HL-60 (cell line): ENCODE measurements around the gene STAB2.

Source experiments
- DNase-seq, 2 experiments: peaks; one replicate each; pipeline ENCODE4 v3.0.0-alpha.2; 2010 to 2020; ENCODE audit warnings: low read depth in 1 of 2, low spot score in 1 of 2
- H3K27ac ChIP-seq: fragments of 250-450 bp; sonication (Bioruptor Pico); replicated peaks from 2 replicates; pipeline ENCODE4 v1.5.1; 2020; ENCODE audit warnings: mild to moderate bottlenecking, moderate library complexity
- H3K27me3 ChIP-seq: fragments of 250-450 bp; sonication (Bioruptor Pico); 2 replicates; pipeline ENCODE4 v1.5.1; 2021; ENCODE audit warnings: mild to moderate bottlenecking, moderate library complexity; ENCODE audit not compliant: insufficient read depth, poor library complexity, severe bottlenecking
- H3K4me3 ChIP-seq: replicated peaks from 2 replicates; pipeline ENCODE4 v1.5.1; 2011; ENCODE audit warnings: mild to moderate bottlenecking, control low read depth, low read length; ENCODE audit not compliant: insufficient read depth
- GABPA ChIP-seq: IDR thresholded peaks from 2 replicates; pipeline ENCODE4 v1.6.1; 2012; ENCODE audit warnings: low read depth
- POLR2AphosphoS5 ChIP-seq: IDR thresholded peaks from 2 replicates; pipeline ENCODE4 v1.6.1; 2012; ENCODE audit warnings: low read depth
- REST ChIP-seq: IDR thresholded peaks from 2 replicates; pipeline ENCODE4 v1.6.1; 2012; ENCODE audit warnings: low read depth; ENCODE audit not compliant: insufficient replicate concordance
- SPI1 ChIP-seq: IDR thresholded peaks from 2 replicates; pipeline ENCODE4 v1.6.1; 2012; ENCODE audit warnings: low read depth, mild to moderate bottlenecking, borderline replicate concordance
- TF ChIP-seq, protein P1 (sequence below): IDR thresholded peaks from one replicate; pipeline ENCODE4 v1.5.1; 2011; ENCODE audit warnings: low read length, control low read depth, inconsistent platforms; ENCODE audit not compliant: insufficient read depth

Gene STAB2

DNA sequence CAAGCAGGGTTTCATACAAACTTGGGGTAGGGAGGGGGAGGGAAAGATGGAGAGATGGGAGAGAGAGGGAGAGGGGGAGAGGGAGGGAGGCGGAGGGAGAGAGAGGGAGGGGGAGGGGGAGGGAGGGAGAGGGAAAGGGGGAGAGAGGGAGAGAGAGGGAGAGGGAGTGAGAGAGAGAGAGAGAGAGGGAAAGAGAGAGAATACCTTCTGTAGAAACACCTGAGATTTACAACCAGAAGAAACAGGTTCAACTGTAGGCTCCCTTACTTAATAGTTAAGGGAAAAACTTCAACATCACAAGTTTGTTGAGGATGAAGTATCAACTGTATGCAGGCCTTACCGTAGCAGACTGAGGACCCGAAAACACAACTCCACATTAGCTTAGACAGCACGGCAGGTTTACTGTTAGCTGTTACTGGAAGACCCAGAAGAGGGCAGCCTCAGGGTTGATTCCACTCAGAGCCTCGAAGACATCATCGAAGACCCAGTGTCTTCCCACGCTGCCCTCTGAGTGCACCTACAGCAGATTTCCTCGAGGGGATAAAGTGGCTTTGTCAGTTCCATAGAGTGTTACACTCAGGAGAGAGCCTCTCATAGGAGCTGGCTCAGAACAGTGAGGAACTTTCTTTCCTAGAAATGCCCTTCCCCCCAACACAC is 181.5 kb downstream of the STAB2 start:
- H3K27ac ChIP-seq: 0 out of 2 replicates have a peak overlapping the region, but pooled peaks have one; percentile 29
- H3K4me3 ChIP-seq: no peak overlapping the region
- no peak for DNase-seq

GRCh38 chr12:103769240-103769945 is 182.3 kb downstream of the STAB2 start:
- H3K27me3 ChIP-seq: no peaks in the 10 kb centered on the region
- H3K27ac ChIP-seq: no peak overlapping the region
- no peak overlapping the region for H3K4me3 ChIP-seq
- TF ChIP-seq GABPA (no peak), SPI1 (no peak), REST (no peak), POLR2AphosphoS5 (no peak)
- TF ChIP-seq, protein P1, sequence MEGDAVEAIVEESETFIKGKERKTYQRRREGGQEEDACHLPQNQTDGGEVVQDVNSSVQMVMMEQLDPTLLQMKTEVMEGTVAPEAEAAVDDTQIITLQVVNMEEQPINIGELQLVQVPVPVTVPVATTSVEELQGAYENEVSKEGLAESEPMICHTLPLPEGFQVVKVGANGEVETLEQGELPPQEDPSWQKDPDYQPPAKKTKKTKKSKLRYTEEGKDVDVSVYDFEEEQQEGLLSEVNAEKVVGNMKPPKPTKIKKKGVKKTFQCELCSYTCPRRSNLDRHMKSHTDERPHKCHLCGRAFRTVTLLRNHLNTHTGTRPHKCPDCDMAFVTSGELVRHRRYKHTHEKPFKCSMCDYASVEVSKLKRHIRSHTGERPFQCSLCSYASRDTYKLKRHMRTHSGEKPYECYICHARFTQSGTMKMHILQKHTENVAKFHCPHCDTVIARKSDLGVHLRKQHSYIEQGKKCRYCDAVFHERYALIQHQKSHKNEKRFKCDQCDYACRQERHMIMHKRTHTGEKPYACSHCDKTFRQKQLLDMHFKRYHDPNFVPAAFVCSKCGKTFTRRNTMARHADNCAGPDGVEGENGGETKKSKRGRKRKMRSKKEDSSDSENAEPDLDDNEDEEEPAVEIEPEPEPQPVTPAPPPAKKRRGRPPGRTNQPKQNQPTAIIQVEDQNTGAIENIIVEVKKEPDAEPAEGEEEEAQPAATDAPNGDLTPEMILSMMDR: no peak
- peak in 1 of 2 experiments; percentile 38 for DNase-seq

More for the DNA sequence above, 181.5 kb downstream of the STAB2 start:
- no peak for TF ChIP-seq GABPA
- TF ChIP-seq, protein P1: no peak
- no peak for TF ChIP-seq SPI1
- no peak for TF ChIP-seq POLR2AphosphoS5
- no peak for TF ChIP-seq REST
- no peaks in the 10 kb centered on the region for H3K27me3 ChIP-seq

DNA sequence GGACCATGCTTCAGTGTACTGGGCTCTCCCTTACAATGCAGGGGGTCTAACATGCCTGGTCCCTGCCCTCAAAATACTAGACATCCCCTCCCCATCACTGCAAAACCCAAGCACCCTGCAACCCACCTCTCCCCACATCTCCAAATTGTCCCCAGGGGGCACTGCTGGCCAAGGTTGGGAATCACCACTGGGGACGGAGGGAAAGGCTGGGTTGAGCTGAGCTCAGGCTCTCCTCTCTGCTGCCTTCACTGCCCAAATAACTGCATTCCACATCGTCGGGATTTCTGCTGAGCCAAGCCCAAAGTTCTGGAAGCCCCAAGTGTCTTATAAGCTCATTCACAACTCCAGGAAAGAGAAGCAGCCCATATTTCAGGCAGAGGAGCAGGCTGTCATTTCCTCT is 184.4 kb downstream of the STAB2 start:
- DNase-seq: peak in 1 of 2 experiments; percentile 42
- TF ChIP-seq REST: no peak
- TF ChIP-seq, protein P1: peak; percentile 38
- Histone ChIP-seq H3K4me3 (no peak overlapping the region), H3K27me3 (no peaks in the 10 kb centered on the region), H3K27ac (no peak overlapping the region)
